RWPE1 (cell line): ENCODE results near the gene CRB2.
"Not testable (repeated sequence)": the region's sequence is repeated elsewhere in the genome, so short reads cannot be mapped to it uniquely, and the experiment has no call there.

ENCODE experiments used
- CTCF ChIA-PET: fragments of 350-600 bp; sonication (Branson Sonifier 250); formaldehyde crosslinking; extraction: SDS; loops from one replicate; lab custom pipeline; 2021; lab: Yijun Ruan, JAX
- POLR2A ChIA-PET: fragments of 400-600 bp; formaldehyde crosslinking; extraction: SDS; loops from one replicate; lab custom pipeline; 2020; ENCODE audit warnings: antibody characterized with exemption; ENCODE audit not compliant: low non-redundant PET; lab: Yijun Ruan, JAX
- DNase-seq: peaks from one replicate; pipeline ENCODE4 v3.0.0; 2012; ENCODE audit warnings: low spot score
- H3K27ac ChIP-seq: fragments of 450-650 bp; 2 replicates; pipeline ENCODE4 v1.5.1; 2017
- CTCF ChIP-seq: fragments of 450-650 bp; conservative IDR thresholded peaks from 2 replicates; pipeline ENCODE4 v1.5.1; 2017; ENCODE audit warnings: low read depth, mild to moderate bottlenecking

CRB2 gene

GRCh38 chr9:123326662-123327093, 29.3 kb upstream of the CRB2 start:
- CTCF ChIA-PET: interaction anchor here (1.5 kb wide), 1 partner anchor 10 kb away, joined by 4 read pairs; no protein-coding TSS in a partner anchor
- no peak for DNase-seq
- TF ChIP-seq CTCF: no peak
- POLR2A ChIA-PET: interaction anchor here (0.7 kb wide), 1 partner anchor 25 kb away, joined by 8 read pairs; no protein-coding TSS in a partner anchor
- no peak overlapping the region for H3K27ac ChIP-seq

GRCh38 chr9:123327697-123328100, 28.3 kb upstream of the CRB2 start:
- DNase-seq: peak; percentile 57
- no peak overlapping the region for H3K27ac ChIP-seq
- CTCF ChIA-PET: interaction anchor here (0.6 to 1.5 kb wide), 3 partner anchors 9 to 27 kb away, joined by 3 to 4 read pairs (median 3); no protein-coding TSS in a partner anchor
- POLR2A ChIA-PET: no interaction called here
- no peak for TF ChIP-seq CTCF

- DNase-seq: no peak
These were observed 26.6 kb upstream of the CRB2 start for GRCh38 chr9:123329329-123329955.

GRCh38 chr9:123331346-123332060, 24.5 kb upstream of the CRB2 start:
- ChIA-PET POLR2A (no interaction called here), CTCF (interaction anchor here (1.2 kb wide), 1 partner anchor 18 kb away, joined by 6 read pairs; no protein-coding TSS in a partner anchor)
- H3K27ac ChIP-seq: no peak overlapping the region
- DNase-seq: no peak
- no peak for TF ChIP-seq CTCF

More at GRCh38 chr9:123329329-123329955, 26.6 kb upstream of the CRB2 start:
- no peak for TF ChIP-seq CTCF
- ChIA-PET CTCF (interaction anchor here (0.6 kb wide), 1 partner anchor 81 kb away, joined by 4 read pairs; no protein-coding TSS in a partner anchor), POLR2A (no interaction called here)
- H3K27ac ChIP-seq: no peak overlapping the region

- DNase-seq, POLR2A ChIA-PET, H3K27ac ChIP-seq: not testable (repeated sequence)
- CTCF ChIA-PET: interaction anchor here (0.7 kb wide), 1 partner anchor 243 kb away, joined by 5 read pairs; no protein-coding TSS in a partner anchor
These were observed 22.8 kb upstream of the CRB2 start for GRCh38 chr9:123333058-123333669.

GRCh38 chr9:123334639-123335038, 21.4 kb upstream of the CRB2 start:
- no peak for TF ChIP-seq CTCF
- CTCF ChIA-PET: interaction anchor here (1.7 kb wide), 1 partner anchor 15 kb away, joined by 7 read pairs; no protein-coding TSS in a partner anchor
- DNase-seq: no peak
- POLR2A ChIA-PET: no interaction called here
- no peak overlapping the region for H3K27ac ChIP-seq
